Activated CD8-positive, alpha-beta memory T cell treated with anti-CD3 and anti-CD28 coated beads for 48 hours (primary cell): Measurements from ENCODE around the gene FRS2.
"Not testable (repeated sequence)": the region's sequence is repeated elsewhere in the genome, so short reads cannot be mapped to it uniquely, and the experiment has no call there.

Experiments
- DNase-seq, 3 experiments: peaks; one replicate each; pipeline ENCODE4 v3.0.0-alpha.2; 2020; ENCODE audit warnings: low read depth in 2 of 3, low spot score in 2 of 3

Gene FRS2

DNA sequence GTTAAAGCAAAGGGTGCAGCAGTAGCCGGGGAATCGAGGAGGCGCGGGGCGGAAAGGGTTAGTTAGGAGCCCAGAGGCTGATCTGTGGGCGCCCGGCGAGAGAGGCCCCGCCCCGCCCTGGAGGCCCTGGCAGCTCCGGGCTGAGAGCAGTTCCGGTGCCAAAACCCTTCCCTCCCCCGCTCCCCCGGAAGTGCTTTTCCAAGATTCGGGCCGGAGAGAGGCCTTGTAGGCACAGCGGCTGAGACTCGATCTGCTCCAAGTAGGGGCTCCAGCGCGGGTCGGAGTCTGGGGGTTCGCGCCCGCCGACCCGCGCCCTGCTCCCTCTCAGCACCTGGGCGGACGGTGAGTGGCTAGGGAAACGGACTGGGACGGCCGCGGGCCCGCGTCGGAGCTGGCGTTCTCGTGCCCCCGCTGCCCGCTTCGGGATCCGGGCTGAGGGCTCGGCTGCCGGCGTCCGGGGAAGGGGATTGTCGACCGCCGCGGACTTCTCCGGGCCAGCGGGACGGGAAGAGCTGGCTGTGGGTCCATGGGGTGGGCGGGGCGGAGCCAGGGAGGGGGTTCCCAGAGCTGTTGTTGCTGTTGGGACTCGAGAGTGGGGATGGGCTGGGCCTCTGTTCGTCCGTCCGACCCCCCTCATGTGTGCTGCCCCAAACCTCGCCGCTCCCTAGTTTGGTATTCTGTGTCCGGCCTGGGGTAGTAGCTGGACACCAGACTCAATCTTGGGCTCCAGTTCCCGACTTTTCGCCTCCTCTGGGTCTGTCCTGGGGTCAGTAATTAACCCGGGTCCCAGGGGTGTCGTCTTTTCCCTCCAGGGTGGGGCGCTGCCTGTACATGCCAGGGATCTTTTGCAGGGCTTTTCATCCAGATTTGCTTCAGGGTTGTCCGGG, at the start of gene FRS2:
FRS2 (plus strand) TSS at position 200 of the 887 bp plus-strand sequence. CDS start 98,643 bp downstream, outside the sequence.
- peak; percentile 57 to 77 (median 71) for DNase-seq

- DNase-seq: no peak
These were observed 48.6 kb upstream of the FRS2 start for GRCh38 chr12:69421548-69421947.

DNA sequence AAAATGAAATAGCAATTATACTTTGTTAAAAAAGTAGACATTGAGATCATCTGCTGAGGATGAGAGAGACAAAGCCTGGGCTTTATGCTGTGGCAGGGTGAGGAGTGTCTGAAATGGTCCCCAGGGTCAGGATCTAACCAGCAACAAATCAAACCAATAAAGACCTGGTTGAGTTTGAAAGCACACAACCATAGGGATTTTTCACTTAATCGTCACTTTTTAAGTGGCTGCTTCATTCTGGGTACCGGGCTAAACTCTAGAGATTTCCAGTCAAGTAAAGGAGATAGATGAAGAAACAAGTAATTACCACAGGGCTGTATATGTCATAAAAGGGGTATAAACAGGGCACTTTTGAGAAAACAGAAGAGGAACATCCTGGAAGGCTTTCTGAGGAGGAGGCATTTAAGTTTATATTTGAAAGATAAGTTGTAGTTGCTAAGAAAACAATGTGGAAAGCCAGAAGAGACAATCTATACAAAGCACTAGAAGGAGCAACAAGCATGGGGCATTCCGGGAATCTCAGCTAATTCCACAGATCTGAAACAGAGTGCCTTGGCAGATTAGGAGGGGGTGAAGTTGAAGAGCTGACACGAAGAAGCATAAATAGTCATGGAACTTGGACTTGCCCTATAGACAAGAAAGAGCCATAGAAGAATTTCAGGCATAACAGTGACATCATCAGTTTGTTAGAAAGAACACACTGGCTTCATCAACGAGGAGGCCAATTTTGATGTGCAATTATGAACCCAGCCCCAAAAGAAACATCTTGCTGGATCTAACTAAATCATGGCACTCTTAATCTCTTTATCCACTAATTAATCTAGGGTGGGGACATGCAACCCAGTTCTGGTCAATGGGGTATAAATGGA, 46.9 kb upstream of the FRS2 start:
- no peak for DNase-seq

DNA sequence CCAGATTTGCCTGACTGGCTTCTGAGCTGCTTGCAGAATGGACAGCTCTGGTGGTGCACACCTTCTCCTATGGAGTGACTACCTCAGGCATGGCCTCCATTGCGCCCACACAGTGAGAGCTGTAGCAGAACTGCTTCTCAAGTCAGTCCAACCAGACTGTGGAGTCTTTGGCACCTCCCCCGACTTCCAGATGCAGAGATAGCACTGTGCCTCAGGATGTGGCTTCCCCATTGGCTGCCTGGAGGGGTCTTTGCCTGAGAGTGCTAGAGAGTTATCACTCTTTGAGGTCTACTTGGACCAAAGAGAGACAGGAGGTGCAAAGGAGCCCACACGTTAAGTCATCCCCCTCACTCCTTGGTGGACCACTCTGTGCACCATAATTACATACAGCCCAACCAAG, 44.8 kb upstream of the FRS2 start:
- no peak for DNase-seq

DNA sequence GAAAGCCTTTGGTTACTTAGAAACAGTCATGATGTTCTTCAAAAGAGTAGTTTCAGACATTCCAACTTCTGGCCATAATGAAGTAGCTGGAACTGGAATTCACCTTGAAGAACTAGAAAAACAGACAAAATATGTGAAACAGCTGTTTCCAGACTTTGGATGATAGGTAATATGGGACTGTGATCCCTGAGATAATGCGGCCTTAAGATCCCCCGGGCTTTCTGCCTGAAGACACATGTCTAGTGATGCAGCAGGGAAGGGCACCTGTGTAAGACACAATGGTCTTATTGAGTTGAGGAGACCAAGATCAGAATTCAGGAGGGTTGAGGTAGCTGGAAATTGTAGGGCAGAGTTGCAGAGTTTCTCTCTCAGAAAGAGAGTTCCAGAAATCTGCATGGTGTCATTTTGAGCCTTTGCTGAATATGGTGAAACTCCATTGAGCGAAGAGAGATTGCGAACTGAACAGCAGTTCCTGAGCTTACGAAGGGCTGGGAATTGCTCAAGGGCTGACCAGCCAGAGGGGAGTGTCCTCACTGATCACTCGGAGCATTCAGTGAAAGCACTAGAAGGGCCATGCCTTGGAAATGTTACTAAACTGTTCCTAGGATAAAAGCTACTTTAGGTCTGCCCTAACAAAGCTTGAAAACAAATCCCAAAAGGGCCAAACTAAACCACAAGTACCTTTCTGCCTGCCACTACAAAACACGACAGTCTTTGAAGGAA, 41.7 kb upstream of the FRS2 start:
- DNase-seq: no peak

DNA sequence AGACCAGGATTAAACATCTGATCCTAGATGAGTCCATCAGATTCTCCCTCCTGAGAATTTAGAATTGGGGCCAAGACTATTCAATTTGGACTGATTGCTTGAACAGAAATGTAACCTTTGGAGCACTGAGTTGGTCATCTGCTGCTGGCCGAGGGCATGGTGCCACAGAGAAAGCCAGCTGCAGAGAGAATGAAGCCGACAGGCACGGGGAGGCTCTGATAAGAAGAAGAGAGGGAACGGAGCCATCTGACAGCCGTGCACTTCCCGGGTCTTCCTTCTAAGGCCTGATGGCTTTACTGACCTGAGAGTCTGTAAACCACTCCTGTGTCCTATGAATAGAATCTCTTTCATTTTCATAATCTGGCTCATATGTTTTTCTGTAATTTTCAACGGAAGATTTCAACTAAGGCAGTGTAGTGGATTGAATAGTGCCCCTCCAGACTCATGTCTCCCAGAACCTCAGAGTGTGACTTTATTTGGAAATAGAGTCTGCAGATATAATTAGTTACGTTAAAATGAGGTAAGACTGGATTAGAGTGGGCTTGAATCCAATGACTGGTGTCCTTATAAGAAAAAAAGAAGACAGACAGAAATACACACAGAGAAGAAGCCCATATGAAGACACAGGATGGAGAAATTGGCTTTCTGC, 39.1 kb upstream of the FRS2 start:
- no peak for DNase-seq

DNA sequence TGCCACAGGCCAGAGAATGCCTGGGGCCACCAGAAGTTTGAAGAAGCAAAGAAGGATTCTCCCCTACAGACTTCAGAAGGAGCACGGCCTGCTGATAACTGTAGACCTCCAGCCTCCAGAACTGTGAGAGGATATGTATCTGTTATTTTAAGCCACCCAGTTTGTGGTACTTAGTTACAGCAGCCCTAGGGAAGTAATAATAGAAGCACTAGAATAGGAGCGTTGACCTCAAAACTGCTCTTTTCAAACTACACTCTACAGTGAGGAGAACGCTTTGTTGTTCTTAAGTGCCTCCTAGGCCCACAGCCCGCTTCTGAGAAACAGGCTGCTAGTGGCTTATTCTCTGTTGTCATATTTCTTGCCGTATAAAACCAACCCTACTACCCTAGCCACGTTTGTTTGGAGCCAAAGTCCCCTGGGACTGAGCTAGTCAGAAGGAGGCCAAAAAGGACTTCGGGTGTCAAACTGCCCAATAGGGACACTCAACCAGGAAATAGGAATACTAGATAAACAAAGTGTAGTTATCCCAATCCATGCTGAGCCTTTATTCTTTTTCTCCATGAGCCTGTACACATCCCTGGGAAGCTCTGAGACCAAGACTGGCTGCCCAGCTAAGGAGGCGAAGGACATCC, 38.5 kb upstream of the FRS2 start:
- no peak for DNase-seq

DNA sequence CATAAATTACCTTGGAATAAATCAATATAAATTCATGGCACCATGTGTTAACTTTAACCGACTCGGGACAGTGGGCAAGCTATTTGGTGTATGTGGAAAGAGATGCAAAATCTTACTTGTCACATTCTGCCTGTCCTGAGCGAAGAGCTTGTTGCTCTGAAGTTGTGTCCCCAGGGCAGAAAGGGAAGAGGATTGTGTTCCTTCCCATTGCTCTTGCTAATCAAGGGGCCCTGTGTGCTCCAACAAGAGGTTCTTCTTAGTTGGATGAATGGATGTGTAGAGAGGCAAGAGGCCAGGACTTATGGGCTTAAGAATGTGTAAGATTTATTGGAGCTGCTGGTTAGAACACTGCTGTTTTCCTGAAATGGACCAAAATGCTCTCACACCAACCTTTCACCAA, 36.5 kb upstream of the FRS2 start:
- no peak for DNase-seq

GRCh38 chr12:69435644-69436043, 34.5 kb upstream of the FRS2 start:
- no peak for DNase-seq

- DNase-seq: no peak
These were observed 33.1 kb upstream of the FRS2 start for GRCh38 chr12:69437073-69437472.

DNA sequence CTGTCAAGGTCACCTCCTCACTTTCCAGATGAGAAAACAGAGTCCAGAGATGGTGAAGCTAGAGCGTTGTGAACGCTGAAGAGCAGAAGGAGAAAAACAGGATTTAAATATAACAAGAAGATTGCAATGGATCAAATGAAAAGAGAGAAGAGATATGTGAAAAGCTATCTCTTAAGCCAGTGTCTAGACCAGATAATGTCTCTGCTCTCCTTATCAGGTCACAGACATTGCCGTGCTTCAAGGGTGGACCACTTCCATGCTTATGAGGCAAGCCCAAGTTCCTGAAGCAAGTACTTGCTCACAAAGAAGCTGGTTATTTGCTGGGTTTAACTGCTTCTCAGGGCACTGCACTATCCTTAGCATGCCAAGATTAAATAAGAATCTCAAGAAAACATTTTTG, 31.6 kb upstream of the FRS2 start:
- DNase-seq: no peak

- no peak for DNase-seq
These were observed 30.2 kb upstream of the FRS2 start for GRCh38 chr12:69440016-69440415.

- DNase-seq: no peak
These were observed 29.3 kb upstream of the FRS2 start for GRCh38 chr12:69440886-69441285.

GRCh38 chr12:69442894-69443293, 27.3 kb upstream of the FRS2 start:
- DNase-seq: no peak

- no peak for DNase-seq
These were observed 26.3 kb upstream of the FRS2 start for GRCh38 chr12:69443916-69444315.

DNA sequence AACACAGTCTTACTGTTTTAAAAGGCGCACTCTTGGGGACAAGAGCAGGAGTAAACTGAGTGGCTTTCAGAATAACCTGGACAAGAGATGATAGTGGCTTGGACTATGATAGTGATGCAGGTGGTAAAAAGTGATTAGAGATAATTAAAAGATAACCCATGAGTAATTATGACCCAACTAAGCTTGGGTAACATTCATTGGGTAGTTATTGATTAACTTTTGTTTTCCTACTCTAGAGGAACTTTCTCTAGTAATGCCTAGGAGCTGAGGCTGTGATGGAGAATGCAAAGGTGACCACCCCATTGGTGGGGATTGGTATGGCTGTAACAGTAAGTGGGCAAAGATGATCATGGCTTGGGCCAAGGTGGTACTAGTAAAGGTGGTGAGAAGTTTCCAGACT, 22.3 kb upstream of the FRS2 start:
- no peak for DNase-seq

DNA sequence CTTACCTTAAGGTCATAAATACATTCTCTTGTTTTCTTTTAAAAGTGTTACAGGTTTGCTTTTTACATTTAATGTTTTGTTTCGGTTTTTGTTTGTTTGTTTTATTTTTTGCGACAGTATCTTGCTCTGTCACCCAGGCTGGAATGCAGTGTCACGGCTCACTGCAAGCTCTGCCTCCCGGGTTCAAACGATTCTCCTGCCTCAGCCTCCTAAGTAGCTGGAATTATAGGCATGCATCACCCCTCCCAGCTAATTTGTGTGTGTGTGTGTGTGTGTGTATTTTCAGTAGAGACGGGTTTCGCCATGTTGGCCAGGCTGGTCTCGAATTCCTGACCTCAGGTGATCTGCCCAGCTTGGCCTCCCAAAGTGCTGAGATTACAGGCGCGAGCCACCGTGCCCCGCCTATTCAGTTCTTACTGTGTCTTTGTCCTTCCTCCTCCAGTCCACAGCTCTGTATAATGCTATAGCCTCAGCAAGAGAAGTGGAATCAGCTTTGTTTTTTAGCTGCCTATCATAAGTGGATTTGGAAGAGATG, 17.5 kb upstream of the FRS2 start:
- DNase-seq: not testable (repeated sequence)

- no peak for DNase-seq
These were observed 13.9 kb upstream of the FRS2 start for GRCh38 chr12:69456239-69456638.

DNA sequence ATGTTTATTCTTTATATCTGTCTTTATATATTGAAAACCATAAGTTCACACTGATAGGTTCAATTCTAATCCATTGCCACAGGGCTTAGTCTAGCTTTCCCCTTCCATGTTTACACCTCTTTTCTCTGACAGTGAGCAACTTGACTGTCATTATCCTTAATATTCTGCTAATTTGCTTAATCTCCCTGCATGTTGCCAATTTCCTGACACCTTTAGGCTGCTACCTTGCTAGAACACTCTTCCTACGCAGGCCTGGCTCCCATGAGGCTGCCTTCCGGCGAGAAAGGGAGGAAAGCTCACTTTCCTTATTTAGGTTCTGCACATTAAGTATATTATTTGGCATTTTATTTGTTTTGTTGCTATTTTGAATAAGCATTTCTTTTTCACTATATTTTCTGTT, 12.8 kb upstream of the FRS2 start:
- DNase-seq: no peak

- DNase-seq: no peak
These were observed 10.7 kb upstream of the FRS2 start for GRCh38 chr12:69459477-69459876.
